Peyer's patch (tissue), 4 donors: ENCODE results near the gene RO60.

Experiments used
- CTCF ChIP-seq, 6 experiments: fragments of 450-650 bp in 4 of 6; fragments of 200-600 bp in 2 of 6; sonication (generic) in 1 of 6; IDR thresholded peaks; one replicate each; pipeline ENCODE4 v1.5.1; 2017 to 2019; ENCODE audit warnings: antibody characterized with exemption in 6 of 6, mild to moderate bottlenecking in 3 of 6, moderate library complexity in 1 of 6
- POLR2A ChIP-seq, 2 donors: fragments of 450-650 bp; IDR thresholded peaks; one replicate each; pipeline ENCODE4 v1.5.1; 2017; ENCODE audit warnings: antibody characterized with exemption in 2 of 2, mild to moderate bottlenecking in 2 of 2, moderate library complexity in 2 of 2

- TF ChIP-seq POLR2A (IDR thresholded peaks at IDR 0.05) (no peak), CTCF (IDR thresholded peaks at IDR 0.05) (no peak)
These were observed 45.7 kb upstream of the RO60 start for GRCh38 chr1:193013707-193014106.
